ENCODE data around the gene IGLL1. TPM values are rescaled to one million over a fixed set of nuclear protein-coding genes. Genes with fewer than 3 reads are reported as not detected.
"Not testable (repeated sequence)": the region's sequence is repeated elsewhere in the genome, so short reads cannot be mapped to it uniquely, and the experiment has no call there.

Gene IGLL1
- total RNA-seq, 2 donors from 2014 or later, result not detected

DNA sequence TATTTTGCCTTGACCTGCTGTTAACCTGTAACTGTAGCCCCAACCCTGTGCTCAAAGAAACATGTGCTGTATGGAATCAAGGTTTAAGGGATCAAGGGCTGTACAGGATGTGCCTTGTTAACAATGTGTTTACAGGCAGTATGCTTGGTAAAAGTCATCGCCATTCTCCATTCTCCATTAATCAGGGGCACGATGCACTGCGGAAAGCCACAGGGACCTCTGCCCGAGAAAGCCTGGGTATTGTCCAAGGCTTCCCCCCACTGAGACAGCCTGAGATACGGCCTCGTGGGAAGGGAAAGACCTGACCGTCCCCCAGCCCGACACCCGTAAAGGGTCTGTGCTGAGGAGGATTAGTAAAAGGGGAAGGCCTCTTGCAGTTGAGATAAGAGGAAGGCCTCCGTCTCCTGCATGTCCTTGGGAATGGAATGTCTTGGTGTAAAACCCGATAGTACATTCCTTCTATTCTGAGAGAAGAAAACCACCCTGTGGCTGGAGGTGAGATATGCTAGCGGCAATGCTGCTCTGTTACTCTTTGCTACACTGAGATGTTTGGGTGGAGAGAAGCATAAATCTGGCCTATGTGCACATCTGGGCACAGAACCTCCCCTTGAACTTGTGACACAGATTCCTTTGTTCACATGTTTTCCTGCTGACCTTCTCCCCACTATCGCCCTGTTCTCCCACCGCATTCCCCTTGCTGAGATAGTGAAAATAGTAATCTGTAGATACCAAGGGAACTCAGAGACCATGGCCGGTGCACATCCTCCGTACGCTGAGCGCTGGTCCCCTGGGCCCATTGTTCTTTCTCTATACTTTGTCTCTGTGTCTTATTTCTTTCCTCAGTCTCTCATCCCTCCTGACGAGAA lies 42.0 kb downstream of the IGLL1 start:
- not testable (repeated sequence) for H3K9me3 Mint-ChIP-seq; ATAC-seq; DNase-seq (ENCODE audit: low spot score); H3K4me3 Mint-ChIP-seq; H3K27me3 Mint-ChIP-seq; H3K36me3 Mint-ChIP-seq; H3K27ac Mint-ChIP-seq
- peaks cover 9 to 10% of the 10 kb centered on the region in 2 donors for H3K4me1 Mint-ChIP-seq (ENCODE audit: low read depth in 2 of 2)

DNA sequence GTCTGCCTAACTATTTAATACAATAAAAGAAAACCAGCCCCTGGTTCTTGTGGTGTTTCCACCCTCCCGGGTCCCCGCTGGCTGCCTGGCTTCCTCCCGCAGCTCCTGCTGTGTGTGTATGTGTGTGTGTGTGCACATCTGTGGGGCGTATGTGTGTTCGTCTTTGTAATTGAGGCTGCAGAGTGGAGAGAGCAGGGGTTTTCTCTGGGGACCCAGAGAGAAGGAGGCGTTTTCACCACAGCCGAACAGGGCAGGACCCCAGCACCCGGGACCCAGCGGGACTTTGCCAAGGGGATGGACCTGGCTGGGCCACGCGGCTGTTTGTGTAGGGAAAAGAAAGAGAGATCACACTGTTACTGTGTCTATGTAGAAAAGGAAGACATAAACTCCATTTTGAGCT lies 42.7 kb downstream of the IGLL1 start:
- Mint-ChIP-seq H3K27me3 (peaks cover 2 to 5% of the 10 kb centered on the region in 2 donors), H3K27ac (no peak overlapping the region), H3K4me3 (no peak overlapping the region), H3K4me1 (ENCODE audit: low read depth in 2 of 2) (peaks cover 9 to 10% of the 10 kb centered on the region in 2 donors), H3K36me3 (no peaks in the 10 kb centered on the region), H3K9me3 (no peaks in the 10 kb centered on the region)
- no peak for ATAC-seq
- DNase-seq (ENCODE audit: low spot score), result no peak

GRCh38 chr22:23536821-23537345 lies 43.2 kb downstream of the IGLL1 start:
- Mint-ChIP-seq H3K27me3 (peaks cover 0 to under 1% of the 10 kb centered on the region in 2 donors), H3K4me3 (no peak overlapping the region), H3K4me1 (ENCODE audit: low read depth in 2 of 2) (peaks cover 9 to 10% of the 10 kb centered on the region in 2 donors), H3K27ac (no peak overlapping the region), H3K9me3 (no peaks in the 10 kb centered on the region), H3K36me3 (no peaks in the 10 kb centered on the region)
- DNase-seq (ENCODE audit: low spot score) (no peak), ATAC-seq (no peak)

DNA sequence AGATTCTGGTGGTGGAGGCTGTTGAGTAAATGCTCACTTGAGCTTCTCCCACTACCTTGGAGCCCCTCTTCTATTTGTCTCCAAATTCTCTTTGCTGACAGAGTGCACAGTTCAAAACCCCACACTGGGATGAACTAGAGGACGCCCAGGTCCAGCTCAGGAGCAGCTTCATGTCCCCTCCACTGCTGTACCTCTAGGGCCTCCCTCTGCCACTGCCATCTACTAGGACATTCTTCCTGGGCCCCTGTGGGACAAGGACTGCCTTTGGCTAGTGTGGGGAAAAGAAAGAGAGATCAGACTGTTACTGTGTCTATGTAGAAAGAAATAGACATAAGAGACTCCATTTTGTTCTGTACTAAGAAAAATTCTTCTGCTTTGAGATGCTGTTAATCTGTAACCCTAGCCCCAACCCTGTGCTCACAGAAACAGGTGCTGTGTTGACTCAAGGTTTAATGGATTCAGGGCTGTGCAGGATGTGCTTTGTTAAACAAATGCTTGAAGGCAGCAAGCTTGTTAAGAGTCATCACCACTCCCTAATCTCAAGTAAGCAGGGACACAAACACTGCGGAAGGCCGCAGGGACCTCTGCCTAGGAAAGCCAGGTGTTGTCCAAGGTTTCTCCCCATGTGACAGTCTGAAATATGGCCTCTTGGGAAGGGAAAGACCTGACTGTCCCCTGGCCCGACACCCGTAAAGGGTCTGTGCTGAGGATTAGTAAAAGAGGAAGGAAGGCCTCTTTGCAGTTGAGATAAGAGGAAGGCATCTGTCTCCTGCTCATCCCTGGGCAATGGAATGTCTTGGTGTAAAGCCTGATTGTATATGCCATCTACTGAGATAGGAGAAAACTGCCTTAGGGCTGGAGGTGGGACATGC lies 44.1 kb downstream of the IGLL1 start:
- H3K27me3 Mint-ChIP-seq, H3K27ac Mint-ChIP-seq, H3K9me3 Mint-ChIP-seq: not testable (repeated sequence)

DNA sequence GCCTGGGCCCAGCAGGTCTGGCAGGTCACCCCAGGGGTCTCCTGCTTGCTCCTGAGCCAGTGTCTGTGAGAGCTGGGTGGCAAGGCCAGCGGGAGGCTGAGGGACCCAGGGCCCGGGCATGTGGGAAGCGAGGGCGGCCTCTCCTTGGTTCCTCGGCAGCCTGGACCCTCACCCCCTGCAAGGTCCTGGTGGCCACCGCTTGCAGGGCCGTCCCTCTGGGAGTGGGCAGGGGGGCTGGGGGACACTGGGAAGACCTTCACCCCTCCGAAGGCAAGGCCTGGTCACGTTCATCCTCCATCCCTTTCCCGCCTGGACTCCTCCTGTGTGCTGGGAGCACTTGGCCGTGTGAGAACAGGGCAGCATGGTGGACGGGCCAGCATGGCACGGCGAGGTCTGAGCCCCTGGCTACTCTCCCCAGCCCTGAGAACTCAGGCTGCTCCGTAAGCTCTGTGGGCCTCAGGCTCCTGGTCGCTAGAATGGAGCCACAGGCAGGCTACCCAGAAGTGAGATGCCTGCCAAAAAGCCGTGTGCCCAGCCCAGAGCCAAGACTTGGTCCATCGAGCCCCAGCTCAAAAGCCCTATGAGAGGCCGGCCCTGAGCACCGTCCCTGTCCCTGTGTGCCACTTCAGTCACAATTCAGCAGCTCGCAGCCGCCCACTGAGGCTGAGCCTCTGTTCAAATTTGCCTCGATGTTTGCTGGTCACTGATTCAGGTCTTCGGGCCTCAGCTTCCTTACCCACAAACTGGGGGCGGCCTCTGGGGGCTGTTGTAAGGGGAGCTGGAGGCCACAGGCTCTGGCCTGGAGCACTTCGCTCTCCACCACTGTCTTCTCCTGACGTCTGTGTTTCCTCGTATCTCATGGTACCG lies 45.0 kb downstream of the IGLL1 start:
- Mint-ChIP-seq H3K27ac (no peak overlapping the region), H3K9me3 (no peaks in the 10 kb centered on the region), H3K27me3 (no peaks in the 10 kb centered on the region), H3K4me3 (no peak overlapping the region), H3K4me1 (ENCODE audit: low read depth in 2 of 2) (peaks cover 9 to 10% of the 10 kb centered on the region in 2 donors), H3K36me3 (no peaks in the 10 kb centered on the region)
- no peak for ATAC-seq
- no peak for DNase-seq (ENCODE audit: low spot score)

More for the DNA sequence above, 44.1 kb downstream of the IGLL1 start:
- H3K4me3 Mint-ChIP-seq; DNase-seq (ENCODE audit: low spot score); ATAC-seq; H3K36me3 Mint-ChIP-seq: not testable (repeated sequence)
- peaks cover 9 to 10% of the 10 kb centered on the region in 2 donors for H3K4me1 Mint-ChIP-seq (ENCODE audit: low read depth in 2 of 2)

- Mint-ChIP-seq H3K4me3 (no peak overlapping the region), H3K9me3 (no peaks in the 10 kb centered on the region), H3K27me3 (no peaks in the 10 kb centered on the region), H3K4me1 (ENCODE audit: low read depth in 2 of 2) (peaks cover 5 to 6% of the 10 kb centered on the region in 2 donors), H3K27ac (no peak overlapping the region), H3K36me3 (no peaks in the 10 kb centered on the region)
- DNase-seq (ENCODE audit: low spot score), result no peak
- ATAC-seq, result no peak
Measured at GRCh38 chr22:23534201-23534850, 45.8 kb downstream of the IGLL1 start.

DNA sequence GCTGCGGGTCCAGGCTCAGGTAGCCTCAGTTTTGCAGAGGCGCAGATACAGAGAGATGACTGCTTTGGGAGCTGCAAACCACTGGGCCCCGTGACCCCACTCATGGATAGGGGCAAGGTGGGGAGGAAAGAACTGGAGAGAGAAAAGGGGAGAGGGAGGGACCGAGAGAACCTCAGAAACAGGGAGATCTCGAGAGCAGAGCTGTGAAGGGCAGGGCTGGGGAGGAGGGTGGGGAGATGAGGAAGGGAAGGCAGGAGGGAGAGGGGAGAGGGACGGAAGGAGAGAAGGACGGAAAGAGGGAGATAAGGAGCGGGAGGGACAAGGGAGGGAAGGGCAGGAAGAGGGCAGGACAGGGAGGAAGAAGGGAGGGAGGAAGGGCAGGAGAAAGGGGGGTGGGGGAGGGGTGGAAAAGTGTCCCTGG lies 46.3 kb downstream of the IGLL1 start:
- H3K9me3 Mint-ChIP-seq, result no peaks in the 10 kb centered on the region
- peaks cover 0 to under 1% of the 10 kb centered on the region in 2 donors for H3K4me1 Mint-ChIP-seq (ENCODE audit: low read depth in 2 of 2)
- no peak overlapping the region for H3K27ac Mint-ChIP-seq
- no peaks in the 10 kb centered on the region for H3K27me3 Mint-ChIP-seq
- no peak overlapping the region for H3K4me3 Mint-ChIP-seq
- ATAC-seq, result no peak
- no peak for DNase-seq (ENCODE audit: low spot score)
- H3K36me3 Mint-ChIP-seq, result no peaks in the 10 kb centered on the region

DNA sequence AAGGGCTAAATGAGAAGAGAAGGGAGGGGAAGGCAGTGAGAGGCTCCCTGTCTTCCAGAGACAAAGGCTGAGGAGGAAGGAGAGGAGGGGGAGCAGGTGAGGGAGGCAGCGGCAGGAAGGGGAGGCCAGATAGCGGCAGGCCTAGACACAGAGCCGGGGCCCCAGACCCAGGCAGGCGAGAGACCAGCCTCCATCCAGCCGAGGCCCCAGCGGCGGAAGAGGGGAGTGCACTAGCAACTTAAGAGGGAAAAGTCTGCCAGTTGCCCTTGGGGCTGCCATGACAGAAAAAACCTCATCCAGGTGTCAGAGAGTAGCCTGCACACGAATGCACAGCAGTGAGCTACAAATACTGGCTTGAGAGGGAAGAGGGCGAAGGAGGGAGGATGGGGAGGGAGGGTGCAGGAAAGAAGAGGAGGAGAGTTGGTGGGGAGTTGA lies 46.7 kb downstream of the IGLL1 start:
- Mint-ChIP-seq H3K9me3 (no peaks in the 10 kb centered on the region), H3K27ac (no peak overlapping the region), H3K27me3 (no peaks in the 10 kb centered on the region), H3K4me3 (no peak overlapping the region), H3K4me1 (ENCODE audit: low read depth in 2 of 2) (no peaks in the 10 kb centered on the region), H3K36me3 (no peaks in the 10 kb centered on the region)
- ATAC-seq, result no peak
- no peak for DNase-seq (ENCODE audit: low spot score)

- H3K4me1 Mint-ChIP-seq (ENCODE audit: low read depth in 2 of 2), result no peaks in the 10 kb centered on the region
- no peak overlapping the region for H3K27ac Mint-ChIP-seq
- H3K36me3 Mint-ChIP-seq, result no peaks in the 10 kb centered on the region
- H3K4me3 Mint-ChIP-seq, result no peak overlapping the region
- H3K27me3 Mint-ChIP-seq, result no peaks in the 10 kb centered on the region
- DNase-seq (ENCODE audit: low spot score) (no peak), ATAC-seq (no peak)
- H3K9me3 Mint-ChIP-seq, result no peaks in the 10 kb centered on the region
Measured at GRCh38 chr22:23532731-23533130, 47.4 kb downstream of the IGLL1 start.

DNA sequence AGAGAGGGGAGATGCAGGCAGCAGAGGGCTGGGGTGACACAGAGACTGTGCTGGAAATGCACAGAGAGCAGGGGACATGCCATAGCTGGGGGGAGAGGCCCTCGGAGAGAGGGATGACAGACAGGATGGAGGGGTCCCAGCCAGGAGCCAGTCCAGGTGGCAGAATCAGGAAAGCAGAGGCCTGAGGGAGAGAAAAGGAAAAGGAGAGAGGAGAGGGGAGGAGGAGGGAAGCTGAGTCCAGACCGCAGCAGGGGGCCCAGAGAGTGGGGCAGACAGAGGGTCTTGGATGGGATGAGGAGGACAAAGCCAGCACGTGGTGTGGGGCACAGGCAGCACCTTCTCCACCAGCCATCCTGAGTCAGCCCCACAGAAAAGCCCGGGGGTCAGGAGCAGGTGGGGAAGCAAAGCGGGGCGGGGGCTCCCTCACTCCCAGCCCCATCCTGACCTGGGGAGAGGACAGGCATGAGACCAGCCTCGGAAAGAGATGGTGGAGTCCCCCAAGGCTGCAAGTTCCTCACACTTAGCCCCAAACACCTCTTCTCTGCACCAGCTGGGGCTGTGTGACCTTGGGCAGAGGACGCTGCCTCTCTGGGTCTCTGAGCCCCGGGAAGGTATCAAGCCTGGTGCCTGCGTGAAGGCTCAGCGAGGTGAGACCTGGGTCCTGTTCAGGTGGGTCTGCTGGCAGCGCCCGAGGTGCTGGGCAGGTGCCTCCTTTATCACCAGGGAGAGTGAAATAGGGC lies 48.0 kb downstream of the IGLL1 start:
- H3K36me3 Mint-ChIP-seq, result no peaks in the 10 kb centered on the region
- H3K27ac Mint-ChIP-seq, result no peak overlapping the region
- H3K27me3 Mint-ChIP-seq, result no peaks in the 10 kb centered on the region
- ATAC-seq (no peak), DNase-seq (ENCODE audit: low spot score) (no peak)
- H3K4me1 Mint-ChIP-seq (ENCODE audit: low read depth in 2 of 2), result no peaks in the 10 kb centered on the region
- no peak overlapping the region for H3K4me3 Mint-ChIP-seq
- H3K9me3 Mint-ChIP-seq, result no peaks in the 10 kb centered on the region

GRCh38 chr22:23531283-23531956 lies 48.7 kb downstream of the IGLL1 start:
- no peaks in the 10 kb centered on the region for H3K27me3 Mint-ChIP-seq
- H3K4me1 Mint-ChIP-seq (ENCODE audit: low read depth in 2 of 2), result no peaks in the 10 kb centered on the region
- H3K36me3 Mint-ChIP-seq, result no peaks in the 10 kb centered on the region
- H3K9me3 Mint-ChIP-seq, result no peaks in the 10 kb centered on the region
- no peak for ATAC-seq
- no peak overlapping the region for H3K4me3 Mint-ChIP-seq
- no peak for DNase-seq (ENCODE audit: low spot score)
- no peak overlapping the region for H3K27ac Mint-ChIP-seq

DNA sequence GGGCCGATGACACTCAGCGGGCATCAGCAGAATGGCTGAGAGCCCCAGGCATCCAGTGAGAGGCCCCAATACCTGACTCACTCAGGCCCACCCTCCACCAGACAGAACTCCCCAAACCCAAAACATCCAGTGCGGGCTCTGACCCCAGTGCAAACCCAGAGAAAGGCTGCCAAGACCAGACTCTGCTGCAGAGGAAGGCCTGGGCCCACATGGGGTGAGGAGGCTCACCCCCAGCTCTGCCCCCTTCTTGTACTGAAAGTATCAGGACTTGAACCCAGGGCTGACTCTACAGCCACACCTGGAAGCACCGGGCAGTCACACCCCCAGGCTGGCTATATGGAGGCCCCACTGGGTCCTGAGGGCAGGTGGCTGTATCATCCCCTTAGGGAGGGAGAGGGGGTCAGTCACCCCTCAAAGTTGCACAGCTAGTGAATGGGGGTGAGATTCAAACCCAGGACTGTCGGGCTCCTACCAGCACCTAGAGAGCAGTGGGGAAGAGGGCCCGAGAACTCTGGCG lies 49.3 kb downstream of the IGLL1 start:
- Mint-ChIP-seq H3K27ac (no peak overlapping the region), H3K4me3 (no peak overlapping the region), H3K27me3 (no peaks in the 10 kb centered on the region), H3K36me3 (no peaks in the 10 kb centered on the region), H3K9me3 (no peaks in the 10 kb centered on the region), H3K4me1 (ENCODE audit: low read depth in 2 of 2) (no peaks in the 10 kb centered on the region)
- no peak for ATAC-seq
- DNase-seq (ENCODE audit: low spot score), result no peak

Measured in natural killer cell treated with Interleukin-12 subunit alpha and Interleukin-12 subunit beta and Interleukin-15 and Interleukin-18, amount 100 ng/mL, for 72 hours (primary cell).